A673 (cell line): ENCODE results near the gene METTL9.

Experiments used
- EZH2 ChIP-seq: fragments of 200-600 bp; sonication (generic); IDR thresholded peaks from 2 replicates; pipeline ENCODE4 v1.6.1; 2017; ENCODE audit warnings: borderline replicate concordance, low read depth, mild to moderate bottlenecking, mixed read lengths, antibody characterized with exemption, low read length; ENCODE audit not compliant: poor library complexity, severe bottlenecking
- TF ChIP-seq, protein P1 (sequence below): fragments of 300-800, 200-600 bp; sonication (generic); conservative IDR thresholded peaks from 2 replicates; pipeline ENCODE4 v1.5.1; 2017; ENCODE audit warnings: low read depth, mild to moderate bottlenecking, antibody characterized with exemption, low read length, moderate library complexity, mixed read lengths

DNA sequence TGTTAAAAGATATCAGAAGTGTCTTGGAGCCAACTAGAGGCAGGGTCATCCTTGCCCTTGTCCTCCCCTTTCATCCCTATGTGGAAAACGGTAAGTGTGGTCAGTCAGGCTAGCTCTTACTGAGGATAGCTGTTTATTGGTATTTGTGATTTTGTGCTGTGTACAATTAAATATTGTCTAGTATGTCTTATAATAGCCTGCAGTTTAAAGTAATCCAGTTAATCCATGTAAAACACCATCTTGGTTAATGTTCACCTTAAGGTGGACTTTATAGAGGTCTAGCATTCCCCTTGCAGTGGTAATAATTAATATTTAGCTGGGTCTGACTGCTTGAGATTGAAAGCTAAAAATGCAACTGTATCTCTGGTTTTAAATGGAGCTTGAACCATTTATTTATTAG, 25.6 kb downstream of the METTL9 start:
- TF ChIP-seq, protein P1, sequence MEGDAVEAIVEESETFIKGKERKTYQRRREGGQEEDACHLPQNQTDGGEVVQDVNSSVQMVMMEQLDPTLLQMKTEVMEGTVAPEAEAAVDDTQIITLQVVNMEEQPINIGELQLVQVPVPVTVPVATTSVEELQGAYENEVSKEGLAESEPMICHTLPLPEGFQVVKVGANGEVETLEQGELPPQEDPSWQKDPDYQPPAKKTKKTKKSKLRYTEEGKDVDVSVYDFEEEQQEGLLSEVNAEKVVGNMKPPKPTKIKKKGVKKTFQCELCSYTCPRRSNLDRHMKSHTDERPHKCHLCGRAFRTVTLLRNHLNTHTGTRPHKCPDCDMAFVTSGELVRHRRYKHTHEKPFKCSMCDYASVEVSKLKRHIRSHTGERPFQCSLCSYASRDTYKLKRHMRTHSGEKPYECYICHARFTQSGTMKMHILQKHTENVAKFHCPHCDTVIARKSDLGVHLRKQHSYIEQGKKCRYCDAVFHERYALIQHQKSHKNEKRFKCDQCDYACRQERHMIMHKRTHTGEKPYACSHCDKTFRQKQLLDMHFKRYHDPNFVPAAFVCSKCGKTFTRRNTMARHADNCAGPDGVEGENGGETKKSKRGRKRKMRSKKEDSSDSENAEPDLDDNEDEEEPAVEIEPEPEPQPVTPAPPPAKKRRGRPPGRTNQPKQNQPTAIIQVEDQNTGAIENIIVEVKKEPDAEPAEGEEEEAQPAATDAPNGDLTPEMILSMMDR, result no peak
- no peak for TF ChIP-seq EZH2
